GM04504 (cell line): Measurements from ENCODE around the gene CST3.
"Not testable (repeated sequence)": the region's sequence is repeated elsewhere in the genome, so short reads cannot be mapped to it uniquely, and the experiment has no call there.

Experiments used
- DNase-seq: peaks from one replicate; pipeline ENCODE4 v3.0.0-alpha.2; 2012; ENCODE audit warnings: low read depth

The CST3 gene

GRCh38 chr20:23637282-23638221 lies at the start of gene CST3:
TSS of gene CST3 (minus strand) at chr20:23637955. CDS start at chr20:23637862, 93 bp downstream.
- peak; percentile 67 for DNase-seq

GRCh38 chr20:23686046-23686750 lies 48.4 kb upstream of the CST3 start:
- no peak for DNase-seq

- not testable (repeated sequence) for DNase-seq
Measured at GRCh38 chr20:23685529-23685896, 47.8 kb upstream of the CST3 start.

- no peak for DNase-seq
Measured at GRCh38 chr20:23684261-23684660, 46.5 kb upstream of the CST3 start.

- DNase-seq: no peak
Measured at GRCh38 chr20:23683807-23684206, 46.1 kb upstream of the CST3 start.

GRCh38 chr20:23683281-23683680 lies 45.5 kb upstream of the CST3 start:
- DNase-seq: no peak

- no peak for DNase-seq
Measured at GRCh38 chr20:23680146-23680545, 42.4 kb upstream of the CST3 start.

GRCh38 chr20:23679133-23680092 lies 41.7 kb upstream of the CST3 start:
- no peak for DNase-seq

- no peak for DNase-seq
Measured at GRCh38 chr20:23673209-23673608, 35.5 kb upstream of the CST3 start.

- DNase-seq: no peak
Measured at GRCh38 chr20:23672158-23672557, 34.4 kb upstream of the CST3 start.

GRCh38 chr20:23671479-23671878 lies 33.7 kb upstream of the CST3 start:
- DNase-seq: no peak

- DNase-seq: no peak
Measured at GRCh38 chr20:23670361-23670760, 32.6 kb upstream of the CST3 start.

- no peak for DNase-seq
Measured at GRCh38 chr20:23669866-23670265, 32.1 kb upstream of the CST3 start.

GRCh38 chr20:23669327-23669726 lies 31.6 kb upstream of the CST3 start:
- no peak for DNase-seq

- peak; percentile 21 for DNase-seq
Measured at GRCh38 chr20:23668477-23668951, 30.8 kb upstream of the CST3 start.

GRCh38 chr20:23667666-23668065 lies 29.9 kb upstream of the CST3 start:
- DNase-seq: no peak

GRCh38 chr20:23666698-23667097 lies 28.9 kb upstream of the CST3 start:
- no peak for DNase-seq

GRCh38 chr20:23666189-23666588 lies 28.4 kb upstream of the CST3 start:
- no peak for DNase-seq

- no peak for DNase-seq
Measured at GRCh38 chr20:23664954-23665353, 27.2 kb upstream of the CST3 start.

- DNase-seq: not testable (repeated sequence)
Measured at GRCh38 chr20:23664046-23664445, 26.3 kb upstream of the CST3 start.

- no peak for DNase-seq
Measured at GRCh38 chr20:23663180-23663579, 25.4 kb upstream of the CST3 start.
